ENCODE data around the gene HHIP.
"Not testable (repeated sequence)": the region's sequence is repeated elsewhere in the genome, so short reads cannot be mapped to it uniquely, and the experiment has no call there.

HHIP gene

DNA sequence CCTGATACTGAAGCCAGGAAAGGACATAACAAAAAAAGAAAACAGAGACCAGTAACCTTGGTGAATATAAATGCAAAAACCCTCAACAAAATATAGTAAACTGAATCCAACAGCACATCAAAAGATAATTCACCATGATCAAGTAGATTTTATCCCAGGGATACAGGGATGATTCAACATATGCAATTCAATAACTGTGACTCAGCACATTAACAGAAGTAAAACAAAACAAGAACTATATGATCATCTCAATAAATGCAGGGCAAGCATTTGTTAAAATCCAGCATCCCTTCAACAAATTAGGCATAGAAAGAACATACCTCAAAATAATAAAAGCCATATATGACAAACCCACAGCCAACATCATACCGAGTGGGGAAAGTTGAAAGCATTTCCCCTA is 112.0 kb downstream of the HHIP start:
- no peak for DNase-seq

GRCh38 chr4:144768809-144769208 is 122.9 kb downstream of the HHIP start:
- DNase-seq = not testable (repeated sequence)

- DNase-seq = no peak
These were observed 132.4 kb downstream of the HHIP start for GRCh38 chr4:144778364-144778763.

- DNase-seq = no peak
These were observed 136.4 kb downstream of the HHIP start for GRCh38 chr4:144782345-144782744.

DNA sequence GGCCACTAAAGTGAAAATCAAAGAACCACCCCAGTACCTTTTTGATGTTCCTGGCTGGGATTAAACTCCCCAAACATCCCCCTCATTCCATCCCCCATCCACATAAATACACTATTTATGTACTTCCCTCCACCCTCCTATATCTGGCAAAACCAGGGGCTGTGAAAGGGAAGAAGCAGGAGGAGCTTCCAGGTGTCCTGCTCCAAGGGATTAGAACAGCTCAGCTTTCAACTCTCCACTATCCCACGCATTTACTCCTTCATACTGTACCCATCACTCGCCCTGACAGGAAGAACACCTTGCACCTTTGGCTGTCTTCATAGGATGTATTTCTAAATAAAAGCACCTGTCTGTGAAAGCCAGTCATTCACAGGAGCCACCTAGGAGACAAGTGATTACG is 140.0 kb downstream of the HHIP start:
- no peak for DNase-seq

DNA sequence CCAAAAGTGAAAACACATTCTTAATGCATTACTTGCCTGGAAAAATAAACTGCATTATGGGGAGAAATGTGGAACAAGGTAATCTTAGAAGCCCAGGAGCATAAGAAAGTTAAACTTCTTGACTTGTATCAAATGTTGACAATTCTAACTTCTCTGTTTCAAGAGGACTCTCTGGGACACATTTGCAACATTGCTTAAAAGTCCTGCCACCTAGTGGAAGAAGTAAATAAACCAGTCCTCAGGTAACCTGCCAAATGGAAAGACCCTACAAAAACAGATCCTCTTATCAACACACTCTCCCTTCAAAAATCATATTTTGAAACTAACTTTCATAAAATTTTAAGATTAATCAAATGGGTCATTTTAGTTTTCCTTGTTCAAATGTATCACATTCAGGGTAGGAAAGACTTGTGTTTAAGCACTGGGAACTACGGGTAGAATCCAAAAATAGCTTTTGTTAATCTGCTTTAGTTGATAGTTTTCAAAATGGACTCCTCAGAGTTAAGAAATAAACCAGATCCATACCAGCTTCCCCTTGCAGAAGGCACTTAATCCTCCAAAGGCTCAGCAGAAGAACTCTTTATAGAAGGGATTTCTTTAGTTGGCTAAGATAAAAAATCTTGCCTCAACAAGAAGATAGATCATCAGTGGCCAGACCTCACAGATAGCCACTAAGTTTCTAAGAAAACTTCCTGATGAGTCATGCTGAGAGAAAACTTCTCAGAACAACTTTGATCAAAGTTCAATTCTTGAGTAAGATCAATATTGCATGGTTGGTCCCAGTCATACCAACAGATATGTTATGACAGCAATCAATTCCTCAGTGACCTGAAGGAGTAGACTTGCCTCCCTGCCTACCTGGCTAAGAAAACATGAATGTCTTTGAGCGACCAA is 141.7 kb downstream of the HHIP start:
- peak; percentile 58 to 68 for DNase-seq

GRCh38 chr4:144788469-144788868 is 142.5 kb downstream of the HHIP start:
- no peak for DNase-seq

- not testable (repeated sequence) for DNase-seq
These were observed 146.0 kb downstream of the HHIP start for GRCh38 chr4:144791933-144792332.
